NCI-H1694 (cell line): ENCODE measurements around the gene PLSCR1.
"Not testable (repeated sequence)": the region's sequence is repeated elsewhere in the genome, so short reads cannot be mapped to it uniquely, and the experiment has no call there.

ENCODE experiments used
- DNase-seq: peaks from one replicate; lab custom pipeline; 2025; lab: John Stamatoyannopoulos, UW

Gene PLSCR1

GRCh38 chr3:146513386-146514051 is 30.9 kb downstream of the PLSCR1 start:
- DNase-seq, result no peak

DNA sequence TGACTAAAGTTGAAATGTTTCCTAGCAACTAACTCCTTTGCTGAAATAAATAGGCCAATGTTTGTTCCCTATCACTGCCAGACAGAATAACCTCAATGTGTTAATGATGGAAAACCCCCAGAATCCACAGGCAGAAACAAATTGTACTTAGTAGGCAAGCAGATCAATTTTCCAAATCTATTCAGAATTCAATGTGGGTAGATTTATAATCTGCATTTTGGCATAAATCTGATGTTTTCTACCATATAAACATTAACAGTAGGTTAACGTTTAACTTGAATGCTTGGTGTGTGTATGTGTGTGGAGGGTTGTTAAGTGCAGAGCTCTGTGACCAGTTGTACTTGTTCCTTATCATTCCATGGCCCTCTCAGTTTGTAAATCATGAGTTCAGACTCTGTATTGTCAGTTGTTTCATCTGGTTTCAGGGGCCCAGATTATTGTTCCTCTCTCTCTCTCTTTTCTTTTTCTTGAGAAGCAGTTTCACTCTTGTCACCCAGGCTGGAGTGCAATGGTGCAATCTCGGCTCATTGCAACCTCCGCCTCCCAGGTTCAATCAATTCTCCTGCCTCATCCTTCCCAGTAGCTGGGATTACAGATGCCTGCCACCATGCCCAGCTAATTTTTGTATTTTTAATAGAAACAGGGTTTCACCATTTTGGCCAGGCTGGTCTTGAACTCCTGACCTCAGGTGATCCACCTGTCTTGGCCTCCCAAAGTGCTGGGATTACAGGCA is 32.8 kb downstream of the PLSCR1 start:
- DNase-seq, result no peak

DNA sequence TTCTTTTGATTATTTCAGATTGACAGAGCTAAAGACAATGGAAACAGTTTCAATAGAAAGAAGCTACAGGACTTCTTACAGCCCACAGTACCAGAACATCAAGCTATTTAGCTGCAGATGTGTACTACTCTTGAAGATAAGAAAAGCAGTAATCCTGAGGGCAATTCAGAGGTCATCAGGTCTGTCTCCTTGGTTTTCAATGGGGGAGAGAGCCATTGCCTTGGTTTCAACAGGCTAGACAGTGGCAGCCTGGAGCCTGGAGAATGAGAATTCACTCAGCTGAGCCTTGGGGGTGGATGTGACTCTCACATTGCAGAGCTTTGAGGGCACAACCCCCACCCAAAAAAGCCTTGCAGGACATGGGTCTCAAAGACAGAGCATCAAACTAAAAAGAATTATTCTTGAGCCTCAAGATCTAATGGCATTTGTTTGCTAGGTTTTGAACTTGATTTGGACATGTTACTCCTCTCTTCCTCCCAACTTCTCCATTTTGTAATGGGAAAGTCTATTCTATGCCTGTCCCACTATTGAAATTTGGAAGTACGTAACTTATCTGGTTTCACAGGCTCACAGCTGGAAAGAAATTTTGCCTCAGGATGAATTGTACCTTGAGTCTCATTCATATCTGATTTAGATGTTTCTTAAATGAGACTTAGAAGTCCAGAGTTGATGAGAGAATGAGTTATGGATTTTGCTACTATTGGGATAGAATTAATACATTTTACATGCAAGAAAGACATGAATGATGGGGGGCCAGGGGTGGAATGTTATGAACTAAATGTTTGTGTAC is 36.9 kb downstream of the PLSCR1 start:
- no peak for DNase-seq

DNA sequence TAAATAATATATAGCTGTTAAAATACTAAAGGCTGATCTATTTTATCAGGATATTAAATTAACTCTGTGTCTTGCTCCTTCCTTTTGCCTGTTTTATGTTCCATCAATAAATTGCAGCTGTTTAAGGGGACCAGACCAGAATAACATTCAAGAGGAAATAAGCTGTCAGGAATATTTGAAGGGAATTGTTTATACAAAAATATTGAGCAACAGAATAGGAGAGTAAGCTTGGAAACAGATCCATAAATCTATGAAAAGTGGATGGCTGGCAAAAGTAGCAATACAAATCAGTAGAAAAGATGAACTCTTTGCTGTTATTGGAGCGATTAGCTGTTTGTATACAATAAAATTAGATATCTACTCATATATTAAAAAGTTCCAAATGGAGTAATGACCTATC is 38.9 kb downstream of the PLSCR1 start:
- no peak for DNase-seq

- no peak for DNase-seq
These were observed 39.8 kb downstream of the PLSCR1 start for GRCh38 chr3:146504498-146505197.

GRCh38 chr3:146503461-146504202 is 40.8 kb downstream of the PLSCR1 start:
- DNase-seq, result no peak

- no peak for DNase-seq
These were observed 41.4 kb downstream of the PLSCR1 start for GRCh38 chr3:146502887-146503460.

- no peak for DNase-seq
These were observed 42.7 kb downstream of the PLSCR1 start for GRCh38 chr3:146501752-146502151.

DNA sequence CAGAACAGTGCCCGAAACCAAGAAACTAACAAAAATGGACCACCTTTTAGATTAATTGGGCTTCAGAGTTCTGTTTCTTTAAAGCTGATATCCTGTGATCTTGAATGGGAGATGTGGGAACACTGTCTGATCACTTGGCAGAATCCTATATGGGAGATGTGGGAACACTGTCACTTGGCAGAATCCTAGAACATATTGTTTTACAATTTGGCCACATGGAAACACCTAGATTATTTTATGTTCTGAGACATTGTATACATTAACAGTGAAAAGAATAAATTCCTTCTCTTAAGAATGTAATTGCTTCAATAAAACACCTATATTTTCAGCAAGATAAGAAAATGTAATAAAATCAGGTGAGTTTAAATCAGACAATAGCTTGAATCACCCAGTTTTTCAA is 44.7 kb downstream of the PLSCR1 start:
- no peak for DNase-seq

DNA sequence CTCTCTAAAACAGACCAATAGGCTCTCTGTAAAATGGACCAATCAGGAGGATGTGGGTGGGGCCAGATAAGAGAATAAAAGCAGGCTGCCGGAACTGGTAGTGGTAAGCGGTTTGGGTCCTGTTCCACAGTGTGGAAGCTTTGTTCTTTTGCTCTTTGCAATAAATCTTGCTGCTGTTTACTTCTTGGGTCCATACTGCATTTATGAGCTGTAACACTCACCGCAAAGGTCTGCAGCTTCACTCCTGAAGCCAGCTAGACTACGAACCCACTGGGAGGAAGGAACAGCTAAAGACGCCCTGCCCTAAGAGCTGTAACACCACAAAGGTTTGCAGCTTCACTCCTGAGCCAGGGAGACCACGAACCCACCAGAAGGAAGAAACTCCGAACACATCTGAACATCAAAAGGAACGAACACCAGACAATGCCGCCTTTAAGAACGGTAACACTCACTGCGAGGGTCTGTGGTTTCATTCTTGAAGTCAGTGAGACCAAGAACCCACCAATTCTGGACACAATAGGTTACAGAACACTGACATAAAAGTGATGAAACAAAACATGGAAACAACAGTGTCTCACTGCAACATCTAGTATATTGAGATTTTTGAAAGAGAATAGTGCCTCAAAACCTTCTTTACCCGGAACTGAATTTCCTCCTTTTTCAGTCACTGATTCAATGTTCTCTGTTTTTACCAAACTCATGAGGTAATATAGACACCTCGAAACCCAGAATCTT is 46.2 kb downstream of the PLSCR1 start:
- no peak for DNase-seq

DNA sequence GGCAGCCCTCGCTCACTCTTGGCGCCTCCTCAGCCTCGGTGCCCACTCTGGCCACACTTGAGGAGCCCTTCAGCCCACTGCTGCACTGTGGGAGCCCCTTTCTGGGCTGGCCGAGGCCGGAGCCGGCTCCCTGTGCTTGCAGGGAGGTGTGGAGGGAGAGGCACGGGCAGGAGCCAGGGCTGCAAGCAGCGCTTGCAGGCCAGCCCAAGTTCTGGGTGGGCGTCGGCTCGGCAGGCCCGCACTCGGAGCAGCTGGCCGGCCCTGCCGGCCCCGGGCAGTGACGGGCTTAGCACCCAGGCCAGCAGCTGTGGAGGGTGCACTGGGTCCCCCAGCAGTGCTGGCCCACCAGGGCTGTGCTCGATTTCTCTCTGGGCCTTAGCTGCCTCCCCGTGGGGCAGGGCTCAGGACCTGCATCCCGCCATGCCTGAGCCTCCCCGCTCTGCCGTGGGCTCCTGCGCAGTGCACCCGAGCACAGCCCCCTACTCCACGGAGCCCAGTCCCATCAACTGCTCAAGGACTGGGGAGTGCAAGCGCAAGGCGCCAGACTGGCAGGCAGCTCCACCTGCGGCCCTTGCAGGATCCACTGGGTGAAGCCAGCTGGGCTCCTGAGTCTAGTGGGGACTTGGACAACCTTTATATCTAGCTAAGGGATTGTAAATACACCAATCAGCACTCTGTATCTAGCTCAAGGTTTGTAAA is 47.1 kb downstream of the PLSCR1 start:
- not testable (repeated sequence) for DNase-seq

- DNase-seq, result no peak
These were observed 47.7 kb downstream of the PLSCR1 start for GRCh38 chr3:146496726-146497125.

GRCh38 chr3:146496251-146496650 is 48.2 kb downstream of the PLSCR1 start:
- no peak for DNase-seq

DNA sequence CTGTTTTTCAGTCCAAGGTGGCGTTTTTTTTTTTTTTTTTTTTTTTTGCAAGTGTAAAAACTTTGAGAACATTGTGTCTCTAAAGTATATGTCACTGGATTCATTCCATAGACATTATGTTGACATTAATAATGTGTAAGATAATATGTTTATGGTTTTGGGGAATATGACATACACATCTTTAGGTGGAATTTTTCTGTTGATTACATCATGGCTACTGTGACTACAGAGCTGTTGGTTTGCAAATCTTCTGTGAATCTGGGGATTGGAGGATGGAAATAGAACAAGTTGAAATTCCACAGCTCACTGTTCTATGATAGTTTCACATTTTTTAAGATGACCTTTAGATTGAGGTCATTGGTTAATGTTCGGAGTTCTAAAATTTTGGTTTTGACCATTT is 50.6 kb downstream of the PLSCR1 start:
- DNase-seq, result no peak

- DNase-seq, result no peak
These were observed 51.2 kb downstream of the PLSCR1 start for GRCh38 chr3:146493221-146493620.

DNA sequence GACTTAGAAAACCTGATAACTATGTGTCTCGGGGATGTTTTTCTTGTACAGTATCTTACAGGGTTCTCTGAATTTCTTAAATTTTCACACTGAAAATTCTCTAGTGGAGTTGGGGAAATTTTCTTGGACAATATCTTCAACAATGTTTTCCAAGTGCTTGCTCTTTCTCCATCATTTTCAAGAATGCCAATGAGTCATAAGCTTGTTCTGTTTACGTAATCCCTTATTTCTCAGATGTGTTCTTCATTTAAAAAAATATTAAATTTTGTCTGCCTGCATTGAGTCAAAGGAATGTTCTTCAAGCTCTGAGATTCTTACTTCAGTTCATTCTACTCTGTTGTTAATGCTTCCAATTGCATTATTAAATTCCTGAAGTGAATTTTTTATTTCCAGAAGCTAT is 53.1 kb downstream of the PLSCR1 start:
- DNase-seq, result no peak

- no peak for DNase-seq
These were observed 59.1 kb downstream of the PLSCR1 start for GRCh38 chr3:146485297-146485696.

DNA sequence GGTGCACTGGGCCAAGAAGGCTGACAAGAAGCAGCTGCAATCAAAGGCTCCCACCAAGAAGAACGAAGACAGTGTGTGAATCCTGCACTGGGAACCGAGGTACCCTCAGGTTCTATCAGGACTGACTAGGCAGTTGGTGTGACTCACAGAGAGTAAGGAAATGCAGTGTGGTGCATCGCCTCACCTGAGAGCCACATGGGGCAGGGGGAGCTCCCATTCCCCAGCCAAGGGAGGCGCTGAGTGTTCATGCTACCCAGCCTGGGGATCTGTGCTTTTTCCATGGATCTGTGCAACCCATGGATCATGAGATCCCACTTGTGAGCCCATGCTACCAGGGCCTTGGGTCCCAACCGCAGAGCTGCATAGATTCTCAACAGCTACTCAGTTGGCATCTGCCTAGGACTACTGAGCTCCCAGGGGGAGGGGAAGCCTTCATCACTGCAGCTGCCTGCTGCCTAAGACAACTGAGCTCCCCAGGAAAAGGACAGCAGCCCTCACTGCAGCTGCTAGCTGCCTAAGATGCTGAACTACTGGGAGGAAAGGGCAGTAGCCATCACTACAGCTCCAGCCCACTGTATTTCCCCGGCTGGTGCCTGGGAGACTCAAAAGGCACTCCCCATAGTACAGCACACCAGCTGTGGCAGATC is 68.2 kb downstream of the PLSCR1 start:
- no peak for DNase-seq

DNA sequence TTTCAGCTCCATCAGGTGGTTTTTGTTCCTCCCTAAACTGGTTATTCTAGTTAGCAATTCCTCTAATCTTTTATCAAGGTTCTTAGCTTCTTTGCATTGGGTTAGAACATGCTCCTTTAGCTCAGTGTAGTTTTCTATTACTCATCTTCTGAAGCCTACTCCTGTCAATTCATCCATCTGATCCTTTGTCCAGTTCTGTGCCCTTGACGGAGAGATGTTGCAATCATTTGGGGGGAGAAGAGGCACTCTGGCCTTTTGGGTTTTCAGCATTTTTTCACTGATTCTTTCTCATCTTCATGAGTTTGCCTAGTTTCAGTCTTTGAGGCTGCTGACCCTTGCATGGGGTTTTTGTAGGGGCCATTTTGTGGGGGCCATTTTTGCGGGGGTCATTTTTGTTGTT is 69.4 kb downstream of the PLSCR1 start:
- not testable (repeated sequence) for DNase-seq
